Kidney (tissue), 14 donors: ENCODE measurements around the gene INCA1. TPM values are rescaled to one million over a fixed set of nuclear protein-coding genes. Genes with fewer than 3 reads are reported as not detected.

Source experiments
- DNase-seq, 5 donors: peaks; one replicate each; pipeline ENCODE4 v3.0.0-alpha.2; 2013 to 2020
- FAIRE-seq: peaks from 2 replicates; lab custom pipeline; 2012; peaks lifted over from hg19 to GRCh38; lab: Jason Lieb, UNC
- H3K27ac ChIP-seq, 2 donors: one replicate each; pipeline ENCODE4 v1.7.0; 2013; ENCODE audit warnings: low read depth in 2 of 2, low read length in 2 of 2, inconsistent platforms in 1 of 2
- H3K27me3 ChIP-seq: one replicate; pipeline ENCODE4 v1.7.1; 2013; ENCODE audit warnings: low read length, inconsistent platforms; ENCODE audit not compliant: control insufficient read depth, insufficient read depth
- H3K36me3 ChIP-seq, 3 donors: one replicate each; pipeline versions ENCODE4 v1.7.0 to v1.7.1; 2013; ENCODE audit warnings: low read length in 3 of 3, control low read depth in 1 of 3, inconsistent platforms in 1 of 3; ENCODE audit not compliant: insufficient read depth in 3 of 3, control insufficient read depth in 2 of 3
- H3K4me1 ChIP-seq, 3 donors: one replicate each; pipeline versions ENCODE4 v1.7.0 to v1.7.1; 2013; ENCODE audit warnings: low read length in 3 of 3, inconsistent platforms in 1 of 3, low read depth in 1 of 3; ENCODE audit not compliant: control insufficient read depth in 2 of 3, insufficient read depth in 2 of 3
- H3K4me3 ChIP-seq, 3 donors: one replicate each; pipeline versions ENCODE4 v1.7.0 to v1.8.1; 2013; ENCODE audit warnings: low read length in 3 of 3, control low read depth in 1 of 3, inconsistent platforms in 1 of 3
- H3K9ac ChIP-seq, 3 donors: one replicate each; pipeline versions ENCODE4 v1.7.0 to v1.7.1; 2013; ENCODE audit warnings: low read length in 3 of 3, control low read depth in 1 of 3, inconsistent platforms in 1 of 3
- H3K9me3 ChIP-seq, 3 donors: one replicate each; pipeline versions ENCODE4 v1.7.0 to v1.7.1; 2013; ENCODE audit warnings: low read length in 3 of 3, control low read depth in 1 of 3, inconsistent platforms in 1 of 3; ENCODE audit not compliant: control insufficient read depth in 2 of 3, insufficient read depth in 1 of 3
- intact Hi-C: fragments of 100-400 bp; cut with DNase I; formaldehyde crosslinking; loops from one replicate; pipeline ENCODE4 v1.11.1; 2022
- polyA plus RNA-seq: library from polyadenylated mRNA; stranded (reverse); fragments of 350-450 nt; fragmentation: Illumina TruSeq; extraction: RNeasy Lipid Tissue Mini Kit (QIAGEN cat#74804); gene quantifications from one replicate; pipeline ENCODE4 v1.2.3, GENCODE V29; 2014; ENCODE audit warnings: low read depth, low replicate concordance; ENCODE audit not compliant: insufficient read depth
- total RNA-seq: library from RNA; stranded (reverse); fragmentation: NEBNext Ultra II Directional; extraction: Animal tissue kit (Norgen Biotek cat#: 25700); gene quantifications from one replicate; pipeline ENCODE4 v1.2.1, GENCODE V29; 2021
- TF ChIP-seq, protein P1 (sequence below): IDR thresholded peaks from 3 replicates; pipeline ENCODE4 v1.5.1; 2012; ENCODE audit warnings: mild to moderate bottlenecking, moderate library complexity, borderline replicate concordance; ENCODE audit not compliant: insufficient read depth; ENCODE audit errors: extremely low read depth
- donor health status: control.
- donor health status: control.
- donor health status: control.
- donor health status: control.
- donor health status: control.
- donor health status: DM: yes; HTN: yes; CAD: no.
- donor health status: Normal renal cell carcinoma (clear cell type).

The INCA1 gene
- total and polyA plus RNA-seq, 2 donors from 2014 or later = 1.5 to 1.6 TPM

- Histone ChIP-seq H3K9ac (peak within 1 kb of the TSS; percentile 38 to 86 (median 74)), H3K27me3 (no peaks in the 10 kb centered on the region), H3K4me1 (peaks cover 4 to 17% (median 8%) of the 10 kb centered on the region in 3 donors), H3K4me3 (peak within 1 kb of the TSS; percentile 73 to 75 (median 74)), H3K9me3 (no peaks in the 10 kb centered on the region), H3K27ac (peak within 1 kb of the TSS; percentile 94 to 96), H3K36me3 (peaks cover 0 to 11% (median 10%) of the 10 kb centered on the region in 3 donors)
- TF ChIP-seq, protein P1, sequence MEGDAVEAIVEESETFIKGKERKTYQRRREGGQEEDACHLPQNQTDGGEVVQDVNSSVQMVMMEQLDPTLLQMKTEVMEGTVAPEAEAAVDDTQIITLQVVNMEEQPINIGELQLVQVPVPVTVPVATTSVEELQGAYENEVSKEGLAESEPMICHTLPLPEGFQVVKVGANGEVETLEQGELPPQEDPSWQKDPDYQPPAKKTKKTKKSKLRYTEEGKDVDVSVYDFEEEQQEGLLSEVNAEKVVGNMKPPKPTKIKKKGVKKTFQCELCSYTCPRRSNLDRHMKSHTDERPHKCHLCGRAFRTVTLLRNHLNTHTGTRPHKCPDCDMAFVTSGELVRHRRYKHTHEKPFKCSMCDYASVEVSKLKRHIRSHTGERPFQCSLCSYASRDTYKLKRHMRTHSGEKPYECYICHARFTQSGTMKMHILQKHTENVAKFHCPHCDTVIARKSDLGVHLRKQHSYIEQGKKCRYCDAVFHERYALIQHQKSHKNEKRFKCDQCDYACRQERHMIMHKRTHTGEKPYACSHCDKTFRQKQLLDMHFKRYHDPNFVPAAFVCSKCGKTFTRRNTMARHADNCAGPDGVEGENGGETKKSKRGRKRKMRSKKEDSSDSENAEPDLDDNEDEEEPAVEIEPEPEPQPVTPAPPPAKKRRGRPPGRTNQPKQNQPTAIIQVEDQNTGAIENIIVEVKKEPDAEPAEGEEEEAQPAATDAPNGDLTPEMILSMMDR = peak; percentile 54
- DNase-seq = peak; percentile 84 to 96 (median 91)
- FAIRE-seq = no peak
- intact Hi-C loops = no loop called here
Measured at GRCh38 chr17:4986951-4987766, 10.2 kb downstream of the INCA1 start, which contains the start of gene CAMTA2. Gene CAMTA2, minus strand, starts transcription at chr17:4987675. Its CDS starts 1,453 bp downstream, at chr17:4986222.

DNA sequence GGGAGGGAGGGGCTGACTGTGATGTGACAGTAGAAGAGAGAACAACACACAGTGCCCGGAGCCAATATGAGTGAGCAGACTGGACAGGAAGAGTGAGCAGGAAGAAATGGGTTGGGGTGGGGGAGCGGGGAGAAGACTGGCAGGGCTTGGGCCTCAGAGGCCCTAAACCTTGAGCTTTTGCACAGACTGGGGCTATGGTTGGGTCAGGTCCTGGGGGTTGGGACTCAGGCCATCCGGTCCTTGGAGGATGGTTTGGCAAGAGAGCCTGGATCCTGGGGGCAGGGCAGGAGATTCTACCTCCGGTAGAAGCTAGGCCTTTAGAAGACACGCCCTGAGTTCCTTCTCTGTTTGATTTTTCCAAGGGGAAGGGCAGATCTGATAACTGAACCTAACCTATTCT lies 10.9 kb downstream of the INCA1 start:
- intact Hi-C loops = no loop called here
- DNase-seq (peak in 2 of 5 donors; percentile 27 to 62), FAIRE-seq (no peak)
- Histone ChIP-seq H3K36me3 (peaks cover 0 to 11% (median 10%) of the 10 kb centered on the region in 3 donors), H3K4me3 (peak overlapping the region; percentile 73 to 75 (median 74)), H3K9me3 (no peaks in the 10 kb centered on the region), H3K27me3 (no peaks in the 10 kb centered on the region), H3K27ac (peak overlapping the region; percentile 94 to 96), H3K4me1 (peaks cover 4 to 17% (median 8%) of the 10 kb centered on the region in 3 donors), H3K9ac (peak overlapping the region in 2 of 3 donors; percentile 74 to 86)
- TF ChIP-seq, protein P1 = no peak

DNA sequence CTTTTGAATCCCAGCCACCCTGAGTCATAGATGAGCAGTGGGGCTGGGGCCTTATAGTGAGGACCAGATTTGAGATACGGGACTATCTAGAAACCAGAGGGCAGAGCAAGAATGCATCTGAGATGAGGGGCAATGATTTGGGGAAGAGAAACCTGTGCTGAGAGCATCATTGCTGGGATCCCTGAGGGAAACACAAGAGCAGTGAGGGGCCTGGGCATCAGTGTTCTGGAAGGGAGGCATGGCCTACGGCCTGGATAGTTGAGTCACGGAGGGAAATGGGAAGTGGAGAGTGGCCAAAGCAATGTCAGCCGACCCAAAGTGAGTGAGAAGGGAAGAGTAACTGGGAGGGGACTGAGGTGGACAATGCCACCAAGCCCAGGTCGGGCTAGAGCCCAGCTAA lies 15.0 kb downstream of the INCA1 start:
- TF ChIP-seq, protein P1 = no peak
- no peaks in the 10 kb centered on the region for H3K27me3 ChIP-seq
- DNase-seq (peak in 1 of 5 donors; percentile 30), FAIRE-seq (no peak)
- no peak overlapping the region for H3K27ac ChIP-seq
- H3K36me3 ChIP-seq = peaks cover 0 to 34% (median 26%) of the 10 kb centered on the region in 3 donors
- intact Hi-C loops = no loop called here
- no peaks in the 10 kb centered on the region for H3K9me3 ChIP-seq
- H3K4me1 ChIP-seq = peaks cover 0 to 12% (median 7%) of the 10 kb centered on the region in 3 donors
- H3K4me3 ChIP-seq = no peak overlapping the region
- H3K9ac ChIP-seq = no peak overlapping the region
